HL-60 (cell line): ENCODE results near the gene ASPN.

Experiments
- DNase-seq, 2 experiments: peaks; one replicate each; pipeline ENCODE4 v3.0.0-alpha.2; 2010 to 2020; ENCODE audit warnings: low read depth in 1 of 2, low spot score in 1 of 2
- H3K27ac ChIP-seq: fragments of 250-450 bp; sonication (Bioruptor Pico); replicated peaks from 2 replicates; pipeline ENCODE4 v1.5.1; 2020; ENCODE audit warnings: mild to moderate bottlenecking, moderate library complexity
- H3K27me3 ChIP-seq: fragments of 250-450 bp; sonication (Bioruptor Pico); 2 replicates; pipeline ENCODE4 v1.5.1; 2021; ENCODE audit warnings: mild to moderate bottlenecking, moderate library complexity; ENCODE audit not compliant: insufficient read depth, poor library complexity, severe bottlenecking
- H3K4me3 ChIP-seq: replicated peaks from 2 replicates; pipeline ENCODE4 v1.5.1; 2011; ENCODE audit warnings: mild to moderate bottlenecking, control low read depth, low read length; ENCODE audit not compliant: insufficient read depth
- GABPA ChIP-seq: IDR thresholded peaks from 2 replicates; pipeline ENCODE4 v1.6.1; 2012; ENCODE audit warnings: low read depth
- POLR2AphosphoS5 ChIP-seq: IDR thresholded peaks from 2 replicates; pipeline ENCODE4 v1.6.1; 2012; ENCODE audit warnings: low read depth
- REST ChIP-seq: IDR thresholded peaks from 2 replicates; pipeline ENCODE4 v1.6.1; 2012; ENCODE audit warnings: low read depth; ENCODE audit not compliant: insufficient replicate concordance
- SPI1 ChIP-seq: IDR thresholded peaks from 2 replicates; pipeline ENCODE4 v1.6.1; 2012; ENCODE audit warnings: low read depth, mild to moderate bottlenecking, borderline replicate concordance
- TF ChIP-seq, protein P1 (sequence below): IDR thresholded peaks from one replicate; pipeline ENCODE4 v1.5.1; 2011; ENCODE audit warnings: low read length, control low read depth, inconsistent platforms; ENCODE audit not compliant: insufficient read depth

Gene ASPN

GRCh38 chr9:92484563-92484962 is 2.3 kb upstream of the ASPN start:
- H3K27me3 ChIP-seq: no peaks in the 10 kb centered on the region
- TF ChIP-seq GABPA (no peak), POLR2AphosphoS5 (no peak), SPI1 (no peak), REST (no peak)
- TF ChIP-seq, protein P1, sequence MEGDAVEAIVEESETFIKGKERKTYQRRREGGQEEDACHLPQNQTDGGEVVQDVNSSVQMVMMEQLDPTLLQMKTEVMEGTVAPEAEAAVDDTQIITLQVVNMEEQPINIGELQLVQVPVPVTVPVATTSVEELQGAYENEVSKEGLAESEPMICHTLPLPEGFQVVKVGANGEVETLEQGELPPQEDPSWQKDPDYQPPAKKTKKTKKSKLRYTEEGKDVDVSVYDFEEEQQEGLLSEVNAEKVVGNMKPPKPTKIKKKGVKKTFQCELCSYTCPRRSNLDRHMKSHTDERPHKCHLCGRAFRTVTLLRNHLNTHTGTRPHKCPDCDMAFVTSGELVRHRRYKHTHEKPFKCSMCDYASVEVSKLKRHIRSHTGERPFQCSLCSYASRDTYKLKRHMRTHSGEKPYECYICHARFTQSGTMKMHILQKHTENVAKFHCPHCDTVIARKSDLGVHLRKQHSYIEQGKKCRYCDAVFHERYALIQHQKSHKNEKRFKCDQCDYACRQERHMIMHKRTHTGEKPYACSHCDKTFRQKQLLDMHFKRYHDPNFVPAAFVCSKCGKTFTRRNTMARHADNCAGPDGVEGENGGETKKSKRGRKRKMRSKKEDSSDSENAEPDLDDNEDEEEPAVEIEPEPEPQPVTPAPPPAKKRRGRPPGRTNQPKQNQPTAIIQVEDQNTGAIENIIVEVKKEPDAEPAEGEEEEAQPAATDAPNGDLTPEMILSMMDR: no peak
- H3K4me3 ChIP-seq: no peak overlapping the region
- DNase-seq: no peak
- H3K27ac ChIP-seq: no peak overlapping the region

- no peak for DNase-seq
- H3K27ac ChIP-seq: no peak overlapping the region
- TF ChIP-seq, protein P1: no peak
- TF ChIP-seq POLR2AphosphoS5: no peak
- no peak for TF ChIP-seq GABPA
- TF ChIP-seq REST: no peak
- no peak for TF ChIP-seq SPI1
- no peak overlapping the region for H3K4me3 ChIP-seq
- no peaks in the 10 kb centered on the region for H3K27me3 ChIP-seq
Measured at GRCh38 chr9:92483627-92484545, 1.6 kb upstream of the ASPN start.

- TF ChIP-seq REST: no peak
- TF ChIP-seq, protein P1: no peak
- TF ChIP-seq POLR2AphosphoS5: no peak
- no peak for TF ChIP-seq GABPA
- TF ChIP-seq SPI1: no peak
- Histone ChIP-seq H3K27ac (no peak overlapping the region), H3K27me3 (no peaks in the 10 kb centered on the region), H3K4me3 (no peak overlapping the region)
- no peak for DNase-seq
Measured at GRCh38 chr9:92482805-92483204, 499 bp upstream of the ASPN start.
